OCI-LY7 (cell line): ENCODE results near the gene CFAP161. TPM values are rescaled to one million over a fixed set of nuclear protein-coding genes. Genes with fewer than 3 reads are reported as not detected.

Experiments used
- BruUV-seq: library from RNA; stranded (reverse); fragments of 400-500 nt; replicated peaks from 2 replicates; lab custom pipeline; 2021; lab: Mats Ljungman, UMichigan
- CTCF ChIA-PET: fragments of 300-600 bp; sonication (Branson Sonifier 250); formaldehyde crosslinking; loops from one replicate; lab custom pipeline; 2022; ENCODE audit warnings: antibody characterized with exemption; ENCODE audit not compliant: unreplicated experiment; lab: Charles Lee
- POLR2A ChIA-PET: fragments of 300-600 bp; sonication (Branson Sonifier 250); formaldehyde crosslinking; loops from one replicate; lab custom pipeline; 2022; ENCODE audit warnings: antibody characterized with exemption; lab: Charles Lee
- DNase-seq: peaks from one replicate; pipeline ENCODE4 v3.0.0-alpha.2; 2015; ENCODE audit warnings: low spot score
- H2AFZ ChIP-seq: fragments of 200-600 bp; sonication (generic), shearing (Covaris generic); 2 replicates; pipeline ENCODE4 v1.6.1; 2014; ENCODE audit warnings: mild to moderate bottlenecking, antibody characterized with exemption, low read length, moderate library complexity
- H3K27ac ChIP-seq: fragments of 200-600 bp; sonication (generic); 2 replicates; pipeline ENCODE4 v1.5.1; 2014; ENCODE audit warnings: mixed run types, low read depth, mild to moderate bottlenecking, moderate library complexity, low read length, inconsistent platforms; ENCODE audit not compliant: poor library complexity, severe bottlenecking
- H3K36me3 ChIP-seq: fragments of 200-600 bp; sonication (generic); 2 replicates; pipeline ENCODE4 v1.6.1; 2014; ENCODE audit warnings: mild to moderate bottlenecking, antibody characterized with exemption, low read length, moderate library complexity, mixed read lengths; ENCODE audit not compliant: insufficient read depth
- H3K4me1 ChIP-seq: fragments of 200-600 bp; sonication (generic); 2 replicates; pipeline ENCODE4 v1.5.1; 2014; ENCODE audit warnings: mild to moderate bottlenecking, low read length; ENCODE audit not compliant: insufficient read depth, poor library complexity, severe bottlenecking
- H3K4me2 ChIP-seq: fragments of 200-600 bp; sonication (generic); 2 replicates; pipeline ENCODE4 v1.6.1; 2014; ENCODE audit warnings: mild to moderate bottlenecking, low read length
- H3K4me3 ChIP-seq: fragments of 200-600 bp; sonication (generic); 2 replicates; pipeline ENCODE4 v1.5.1; 2014; ENCODE audit warnings: mild to moderate bottlenecking, low read depth, low read length; ENCODE audit not compliant: poor library complexity, severe bottlenecking
- H3K79me2 ChIP-seq: fragments of 200-600 bp; sonication (generic); 2 replicates; pipeline ENCODE4 v1.6.1; 2016; ENCODE audit warnings: low read depth, mild to moderate bottlenecking, low read length, moderate library complexity, mixed read lengths; ENCODE audit not compliant: insufficient read depth
- H3K9me2 ChIP-seq: fragments of 200-600 bp; sonication (generic); 2 replicates; pipeline ENCODE4 v1.6.1; 2016; ENCODE audit warnings: mild to moderate bottlenecking, low read length, mixed read lengths; ENCODE audit not compliant: insufficient read depth
- H3K9me3 ChIP-seq: fragments of 200-600 bp; sonication (generic); 2 replicates; pipeline ENCODE4 v1.6.1; 2014; ENCODE audit warnings: mild to moderate bottlenecking, mixed run types, low read length, mixed read lengths
- H4K20me1 ChIP-seq: fragments of 200-600 bp; sonication (generic); 2 replicates; pipeline ENCODE4 v1.6.1; 2014; ENCODE audit warnings: mild to moderate bottlenecking, antibody characterized with exemption, low read length, moderate library complexity, mixed read lengths; ENCODE audit not compliant: insufficient read depth
- CTCF ChIP-seq: fragments of 200-600 bp; sonication (generic); conservative IDR thresholded peaks from 2 replicates; pipeline ENCODE4 v1.5.1; 2014; ENCODE audit warnings: mild to moderate bottlenecking, antibody characterized with exemption, low read length, moderate library complexity, mixed read lengths
- EZH2phosphoT487 ChIP-seq: fragments of 200-600 bp; sonication (generic); IDR thresholded peaks from 2 replicates; pipeline ENCODE4 v1.6.1; 2018; ENCODE audit warnings: low read depth, borderline replicate concordance, mild to moderate bottlenecking, mixed run types, antibody characterized with exemption, low read length, moderate library complexity, mixed read lengths
- intact Hi-C: fragments of 100-400 bp; cut with micrococcal nuclease; formaldehyde crosslinking; loops from one replicate; pipeline ENCODE4 v1.10.0; 2022; ENCODE audit not compliant: unreplicated experiment
- total RNA-seq, 2 experiments: library from RNA; depleted of rRNA in 1 of 2; stranded (reverse); fragments of >200 nt in 1 of 2; shearing (Covaris generic) in 1 of 2; gene quantifications; 2 replicates each; pipeline ENCODE4 v1.2.3, GENCODE V29; 2014 to 2022

Gene CFAP161
- total RNA-seq, 2 experiments from 2014 or later = not detected

- no TSS peak for BruUV-seq
Measured at GRCh38 chr15:81146006-81146405, 11.9 kb downstream of the CFAP161 start.

GRCh38 chr15:81146466-81146865 lies 12.4 kb downstream of the CFAP161 start:
- POLR2A ChIA-PET = no interaction called here
- Histone ChIP-seq H3K27ac (no peak overlapping the region), H2AFZ (no peak overlapping the region), H3K4me3 (no peak overlapping the region), H3K4me2 (no peak overlapping the region), H3K4me1 (no peaks in the 10 kb centered on the region), H3K36me3 (no peaks in the 10 kb centered on the region), H3K9me2 (no peaks in the 10 kb centered on the region), H4K20me1 (no peaks in the 10 kb centered on the region), H3K79me2 (no peaks in the 10 kb centered on the region), H3K9me3 (no peaks in the 10 kb centered on the region)
- CTCF ChIA-PET = interaction anchor here (0.5 kb wide), 1 partner anchor 859 kb away, joined by 3 read pairs; no protein-coding TSS in a partner anchor
- intact Hi-C loops = no loop called here
- DNase-seq = no peak
- TF ChIP-seq CTCF (no peak), EZH2phosphoT487 (no peak)
- no TSS peak for BruUV-seq

More at GRCh38 chr15:81146006-81146405, 11.9 kb downstream of the CFAP161 start:
- CTCF ChIA-PET = no interaction called here
- Histone ChIP-seq H3K36me3 (no peaks in the 10 kb centered on the region), H3K9me2 (no peaks in the 10 kb centered on the region), H3K79me2 (no peaks in the 10 kb centered on the region), H3K27ac (no peak overlapping the region), H3K4me2 (no peak overlapping the region), H3K4me3 (no peak overlapping the region), H2AFZ (no peak overlapping the region), H3K9me3 (no peaks in the 10 kb centered on the region), H3K4me1 (no peaks in the 10 kb centered on the region), H4K20me1 (no peaks in the 10 kb centered on the region)
- no peak for TF ChIP-seq EZH2phosphoT487
- intact Hi-C loops = no loop called here
- POLR2A ChIA-PET = no interaction called here
- no peak for DNase-seq

- Histone ChIP-seq H2AFZ (no peak overlapping the region), H3K9me3 (no peaks in the 10 kb centered on the region), H3K4me1 (no peaks in the 10 kb centered on the region), H3K79me2 (no peaks in the 10 kb centered on the region), H3K9me2 (no peaks in the 10 kb centered on the region), H3K36me3 (no peaks in the 10 kb centered on the region), H4K20me1 (no peaks in the 10 kb centered on the region), H3K4me2 (no peak overlapping the region), H3K4me3 (no peak overlapping the region), H3K27ac (no peak overlapping the region)
- BruUV-seq = no TSS peak
- POLR2A ChIA-PET = no interaction called here
- TF ChIP-seq CTCF (no peak), EZH2phosphoT487 (no peak)
- CTCF ChIA-PET = no interaction called here
- DNase-seq = no peak
- intact Hi-C loops = loop anchor here (10.0 kb wide), 1 partner anchor 183 kb away; no protein-coding TSS in a partner anchor
Measured at GRCh38 chr15:81151389-81151788, 17.3 kb downstream of the CFAP161 start.
